ENCODE data around the gene TBC1D26. TPM values are rescaled to one million over a fixed set of nuclear protein-coding genes. Genes with fewer than 3 reads are reported as not detected.

TBC1D26 gene
- total RNA-seq, 2 donors from 2014 or later, result 6.0 TPM; not detected in 1

DNA sequence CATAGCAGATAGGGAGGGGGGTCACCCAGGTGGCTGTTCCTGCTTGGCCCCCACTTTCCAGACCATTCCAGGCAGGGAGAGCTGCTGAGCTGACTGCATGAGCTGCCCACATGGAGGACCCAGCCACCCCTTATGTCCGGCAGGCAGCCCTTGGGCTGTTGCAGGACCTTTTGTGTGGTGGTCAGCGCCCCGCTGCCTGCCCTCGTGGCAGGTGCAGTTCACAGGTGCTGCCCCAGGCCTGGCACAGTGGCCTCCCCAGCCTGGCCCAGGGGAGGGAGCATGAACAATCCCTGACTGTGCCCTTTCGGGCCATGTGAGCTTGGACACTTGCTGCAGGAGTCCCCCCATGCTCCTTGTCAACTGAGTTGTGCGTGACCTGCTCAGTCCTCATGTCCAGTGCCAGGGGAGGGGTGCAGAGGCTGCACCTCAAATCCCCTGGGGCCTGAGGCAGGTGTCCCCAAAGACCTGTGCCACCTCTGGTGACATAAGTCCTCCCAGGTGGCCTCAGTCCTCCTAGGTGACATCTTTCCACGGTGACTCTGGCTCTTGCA, 8.6 kb downstream of the TBC1D26 start:
- no peaks in the 10 kb centered on the region for H3K9me3 ChIP-seq
- H3K4me3 ChIP-seq, result no peak overlapping the region
- no peaks in the 10 kb centered on the region for H3K36me3 ChIP-seq
- no peak overlapping the region for H3K27ac ChIP-seq
- no peaks in the 10 kb centered on the region for H3K27me3 ChIP-seq (replicated peaks; ENCODE audit: insufficient read depth)
- DNase-seq (ENCODE audit: low spot score), result no peak
- no peaks in the 10 kb centered on the region for H3K4me1 ChIP-seq (replicated peaks)
- 96% methylated on average over 6 of the region's 7 CpGs for WGBS
- TF ChIP-seq POLR2A (IDR thresholded peaks at IDR 0.05), result no peak
- TF ChIP-seq, protein P1, sequence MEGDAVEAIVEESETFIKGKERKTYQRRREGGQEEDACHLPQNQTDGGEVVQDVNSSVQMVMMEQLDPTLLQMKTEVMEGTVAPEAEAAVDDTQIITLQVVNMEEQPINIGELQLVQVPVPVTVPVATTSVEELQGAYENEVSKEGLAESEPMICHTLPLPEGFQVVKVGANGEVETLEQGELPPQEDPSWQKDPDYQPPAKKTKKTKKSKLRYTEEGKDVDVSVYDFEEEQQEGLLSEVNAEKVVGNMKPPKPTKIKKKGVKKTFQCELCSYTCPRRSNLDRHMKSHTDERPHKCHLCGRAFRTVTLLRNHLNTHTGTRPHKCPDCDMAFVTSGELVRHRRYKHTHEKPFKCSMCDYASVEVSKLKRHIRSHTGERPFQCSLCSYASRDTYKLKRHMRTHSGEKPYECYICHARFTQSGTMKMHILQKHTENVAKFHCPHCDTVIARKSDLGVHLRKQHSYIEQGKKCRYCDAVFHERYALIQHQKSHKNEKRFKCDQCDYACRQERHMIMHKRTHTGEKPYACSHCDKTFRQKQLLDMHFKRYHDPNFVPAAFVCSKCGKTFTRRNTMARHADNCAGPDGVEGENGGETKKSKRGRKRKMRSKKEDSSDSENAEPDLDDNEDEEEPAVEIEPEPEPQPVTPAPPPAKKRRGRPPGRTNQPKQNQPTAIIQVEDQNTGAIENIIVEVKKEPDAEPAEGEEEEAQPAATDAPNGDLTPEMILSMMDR (IDR thresholded peaks at IDR 0.05), result no peak
- intact Hi-C loops (cut with DNase I), result no loop called here

DNA sequence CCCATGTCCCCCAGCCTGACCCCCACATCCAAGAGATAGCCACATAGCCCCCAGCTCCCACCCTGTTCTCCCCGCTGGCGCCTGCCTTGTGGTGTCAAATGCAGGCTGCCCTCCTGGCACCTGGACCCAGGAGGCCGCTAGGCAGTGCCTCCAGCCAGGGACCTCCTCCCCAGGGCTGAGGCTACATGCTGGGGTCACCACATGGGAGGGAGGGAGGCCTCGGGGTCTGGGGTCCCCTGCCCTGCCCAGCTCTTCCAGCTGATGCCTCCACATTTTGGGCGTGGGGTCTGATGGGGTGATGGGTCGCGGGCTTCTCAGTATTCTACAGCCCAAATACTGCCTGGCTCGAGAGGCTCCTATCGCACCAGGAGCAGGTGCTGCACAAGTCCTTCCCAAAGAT, 9.5 kb downstream of the TBC1D26 start:
- TF ChIP-seq POLR2AphosphoS5 (IDR thresholded peaks at IDR 0.05) (no peak), POLR2A (IDR thresholded peaks at IDR 0.05) (no peak)
- TF ChIP-seq, protein P1 (IDR thresholded peaks at IDR 0.05), result no peak
- no peaks in the 10 kb centered on the region for H3K36me3 ChIP-seq
- H3K27ac ChIP-seq, result no peak overlapping the region
- intact Hi-C loops (cut with DNase I), result no loop called here
- no peak for DNase-seq (ENCODE audit: low spot score)
- H3K27me3 ChIP-seq (replicated peaks; ENCODE audit: insufficient read depth), result no peaks in the 10 kb centered on the region
- H3K9me3 ChIP-seq, result no peaks in the 10 kb centered on the region
- 96% methylated on average over 9 of the region's 9 CpGs for WGBS
- H3K4me3 ChIP-seq, result no peak overlapping the region
- no peaks in the 10 kb centered on the region for H3K4me1 ChIP-seq (replicated peaks)

DNA sequence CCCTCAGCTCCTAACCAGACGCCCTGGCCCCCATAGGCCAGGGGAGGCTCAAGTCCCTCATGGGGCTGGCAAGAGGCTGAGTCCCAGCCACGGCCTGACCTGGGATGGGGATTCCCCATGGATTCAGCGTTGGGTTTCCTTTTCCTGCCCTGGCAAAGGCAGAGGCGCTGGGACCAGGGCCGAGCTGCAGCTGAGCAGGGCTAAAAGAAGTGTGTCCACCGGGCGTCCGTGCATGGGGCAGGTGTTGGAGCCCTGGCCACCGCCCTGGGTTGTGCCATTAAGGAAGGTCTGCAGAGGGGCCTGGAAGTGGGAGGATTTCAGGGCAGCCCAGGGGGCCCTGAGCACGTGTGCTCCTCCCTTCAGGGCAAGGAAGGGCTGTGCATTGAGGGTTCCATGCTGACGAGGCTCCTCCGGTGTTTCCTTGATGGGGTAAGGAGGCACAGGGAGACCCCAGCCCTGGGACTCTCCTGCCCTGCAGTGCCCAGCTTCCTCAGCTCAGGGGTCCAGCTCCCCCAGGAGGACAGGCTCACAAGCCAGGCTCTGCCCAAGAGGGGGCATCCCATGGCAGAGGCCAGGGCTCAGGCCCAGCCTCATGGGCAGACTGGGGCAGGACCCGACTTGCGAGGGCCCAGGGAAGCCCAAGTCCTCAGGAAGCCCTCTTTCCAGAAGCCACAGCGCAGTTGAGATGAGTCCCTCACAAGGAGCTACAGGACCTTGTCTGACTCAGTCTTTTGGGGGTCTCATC, 10.1 kb downstream of the TBC1D26 start:
- no peaks in the 10 kb centered on the region for H3K36me3 ChIP-seq
- intact Hi-C loops (cut with DNase I), result no loop called here
- DNase-seq (ENCODE audit: low spot score), result no peak
- H3K27me3 ChIP-seq (replicated peaks; ENCODE audit: insufficient read depth), result no peaks in the 10 kb centered on the region
- H3K4me3 ChIP-seq, result no peak overlapping the region
- H3K9me3 ChIP-seq, result no peaks in the 10 kb centered on the region
- WGBS, result 89% methylated on average over 13 of the region's 15 CpGs
- no peak overlapping the region for H3K27ac ChIP-seq
- no peaks in the 10 kb centered on the region for H3K4me1 ChIP-seq (replicated peaks)
- TF ChIP-seq POLR2AphosphoS5 (IDR thresholded peaks at IDR 0.05) (no peak), POLR2A (IDR thresholded peaks at IDR 0.05) (no peak)
- TF ChIP-seq, protein P1 (IDR thresholded peaks at IDR 0.05), result no peak

DNA sequence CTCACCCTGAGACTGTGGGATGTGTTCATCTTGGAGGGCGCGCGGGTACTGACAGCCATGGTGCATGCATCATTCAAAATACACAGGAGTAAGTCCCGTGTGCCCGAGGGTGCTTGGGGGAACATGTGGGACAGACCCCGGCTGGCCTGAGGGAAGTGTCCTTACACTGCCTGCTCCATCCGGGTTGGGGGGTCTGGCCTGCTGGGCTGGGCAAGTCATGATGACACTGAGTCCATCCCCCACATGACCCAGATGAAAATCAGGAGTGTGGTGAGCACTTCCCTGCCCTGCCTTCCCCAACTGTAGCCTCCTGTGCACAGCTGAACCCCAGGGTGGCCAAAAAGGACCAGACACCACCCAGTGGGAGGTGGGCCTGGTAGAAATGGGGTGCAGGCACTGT, 10.8 kb downstream of the TBC1D26 start:
- Histone ChIP-seq H3K4me3 (no peak overlapping the region), H3K9me3 (no peaks in the 10 kb centered on the region), H3K4me1 (replicated peaks) (no peaks in the 10 kb centered on the region), H3K36me3 (no peaks in the 10 kb centered on the region), H3K27ac (no peak overlapping the region), H3K27me3 (replicated peaks; ENCODE audit: insufficient read depth) (no peaks in the 10 kb centered on the region)
- 96% methylated on average over 5 of the region's 7 CpGs for WGBS
- intact Hi-C loops (cut with DNase I), result no loop called here
- no peak for TF ChIP-seq POLR2AphosphoS5 (IDR thresholded peaks at IDR 0.05)
- no peak for TF ChIP-seq POLR2A (IDR thresholded peaks at IDR 0.05)
- TF ChIP-seq, protein P1 (IDR thresholded peaks at IDR 0.05), result no peak
- DNase-seq (ENCODE audit: low spot score), result no peak
